Body of pancreas (tissue), 4 donors: ENCODE data around the gene RERG. TPM values are rescaled to one million over a fixed set of nuclear protein-coding genes. Genes with fewer than 3 reads are reported as not detected.

Experiments
- ATAC-seq: fragments of 150-250 bp; one replicate; pipeline ENCODE4 v1.9.1; 2016
- DNase-seq, 4 donors: peaks; one replicate each; pipeline ENCODE4 v3.0.0-alpha.2; 2019
- H3K27ac ChIP-seq, 4 donors: fragments of 200-600 bp; sonication (generic); 1 replicate in 3 of 4; 2 replicates in 1 of 4; pipeline versions ENCODE4 v1.5.1 to v1.6.1; 2016 to 2019; ENCODE audit warnings: mild to moderate bottlenecking in 1 of 4, mixed read lengths in 1 of 4, moderate library complexity in 1 of 4
- H3K27me3 ChIP-seq, 2 donors: fragments of 200-600 bp; sonication (generic); one replicate each; pipeline ENCODE4 v1.6.0; 2016; ENCODE audit warnings: mild to moderate bottlenecking in 1 of 2
- H3K36me3 ChIP-seq, 2 donors: fragments of 200-600 bp; sonication (generic); replicated peaks in 1 of 2; 2 replicates each; pipeline ENCODE4 v1.5.1; 2016; ENCODE audit warnings: low read depth in 2 of 2; ENCODE audit not compliant: insufficient read depth in 1 of 2
- H3K4me1 ChIP-seq: fragments of 200-600 bp; sonication (generic); one replicate; pipeline ENCODE4 v1.6.0; 2016
- H3K4me3 ChIP-seq, 2 donors: fragments of 200-600 bp; sonication (generic); 1 replicate in 1 of 2; 2 replicates in 1 of 2; pipeline ENCODE4 v1.5.1; 2016 to 2019
- H3K9me3 ChIP-seq, 3 donors: fragments of 200-600 bp; sonication (generic); 1 replicate in 2 of 3; 2 replicates in 1 of 3; pipeline ENCODE4 v1.5.1; 2016
- CTCF ChIP-seq, 7 experiments: fragments of 450-650 bp in 4 of 7; fragments of 200-600 bp in 3 of 7; sonication (generic) in 3 of 7; IDR thresholded peaks; one replicate each; pipeline ENCODE4 v1.5.1; 2016 to 2019; ENCODE audit warnings: antibody characterized with exemption in 7 of 7
- POLR2A ChIP-seq, 3 donors: fragments of 450-650 bp; IDR thresholded peaks; one replicate each; pipeline ENCODE4 v1.6.1; 2016; ENCODE audit warnings: antibody characterized with exemption in 3 of 3, mild to moderate bottlenecking in 2 of 3
- WGBS, 2 donors: methylation state at CpG; one replicate each; pipeline ENCODE4 v1.1.5; 2017; 5-methylcytosine and 5-hydroxymethylcytosine counted together
- intact Hi-C: fragments of 100-400 bp; cut with DNase I; formaldehyde crosslinking; loops from one replicate; pipeline ENCODE4 v1.15.1; 2023
- total RNA-seq, 2 donors: library from RNA; depleted of rRNA; stranded (reverse); fragments of >200 nt; gene quantifications; one replicate each; pipeline ENCODE4 v1.1.0, GENCODE V29; 2016

The RERG gene
- total RNA-seq, 2 donors from 2014 or later: 10.9 to 13.8 TPM

- no peaks in the 10 kb centered on the region for H3K4me1 ChIP-seq
- H3K27ac ChIP-seq: no peak overlapping the region
- TF ChIP-seq POLR2A (IDR thresholded peaks at IDR 0.05): no peak
- TF ChIP-seq CTCF (IDR thresholded peaks at IDR 0.05): no peak
- no peak for ATAC-seq
- no peaks in the 10 kb centered on the region for H3K36me3 ChIP-seq
- H3K27me3 ChIP-seq: no peaks in the 10 kb centered on the region
- no peaks in the 10 kb centered on the region for H3K9me3 ChIP-seq
- 64 to 73% methylated on average over 3 of the region's 3 CpGs for WGBS, 2 donors
- H3K4me3 ChIP-seq: no peak overlapping the region
- intact Hi-C loops: no loop called here
- peak in 1 of 4 donors; percentile 16 for DNase-seq
Measured at GRCh38 chr12:15131431-15131830, 89.8 kb downstream of the RERG start.

GRCh38 chr12:15130541-15130940 is 90.7 kb downstream of the RERG start:
- DNase-seq (no peak), ATAC-seq (no peak)
- Histone ChIP-seq H3K4me3 (no peak overlapping the region), H3K27me3 (no peaks in the 10 kb centered on the region), H3K27ac (no peak overlapping the region), H3K36me3 (no peaks in the 10 kb centered on the region), H3K4me1 (no peaks in the 10 kb centered on the region), H3K9me3 (no peaks in the 10 kb centered on the region)
- intact Hi-C loops: no loop called here
- no peak for TF ChIP-seq POLR2A (IDR thresholded peaks at IDR 0.05)
- TF ChIP-seq CTCF (IDR thresholded peaks at IDR 0.05): no peak

GRCh38 chr12:15123401-15123800 is 97.8 kb downstream of the RERG start:
- Histone ChIP-seq H3K36me3 (no peaks in the 10 kb centered on the region), H3K9me3 (no peaks in the 10 kb centered on the region), H3K27me3 (no peaks in the 10 kb centered on the region), H3K27ac (no peak overlapping the region), H3K4me3 (no peak overlapping the region), H3K4me1 (no peaks in the 10 kb centered on the region)
- no peak for TF ChIP-seq CTCF (IDR thresholded peaks at IDR 0.05)
- TF ChIP-seq POLR2A (IDR thresholded peaks at IDR 0.05): no peak
- DNase-seq (no peak), ATAC-seq (no peak)
- intact Hi-C loops: no loop called here

DNA sequence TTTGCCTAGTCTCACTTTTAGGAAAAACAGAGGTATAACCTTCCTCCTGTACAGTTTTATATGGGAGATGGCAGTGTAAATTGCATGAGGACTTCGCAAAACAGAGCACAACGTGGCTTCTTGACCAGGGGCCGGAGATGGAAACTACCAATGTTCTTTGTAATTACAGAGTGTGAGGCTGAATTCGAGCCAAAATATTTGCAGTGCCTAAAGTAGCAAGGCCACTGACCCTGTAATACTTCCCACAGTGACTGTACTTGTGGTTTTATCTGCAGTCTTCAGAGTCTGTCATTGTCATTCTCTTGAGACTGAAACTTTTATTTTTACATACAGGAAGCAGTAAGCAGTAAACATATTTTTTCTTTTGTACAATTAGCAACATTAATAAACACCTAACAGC is 98.9 kb downstream of the RERG start:
- no peak for ATAC-seq
- WGBS, 2 donors: 66 to 78% methylated on average over 4 of the region's 4 CpGs
- H3K27ac ChIP-seq: no peak overlapping the region
- no peaks in the 10 kb centered on the region for H3K27me3 ChIP-seq
- H3K9me3 ChIP-seq: no peaks in the 10 kb centered on the region
- no peaks in the 10 kb centered on the region for H3K36me3 ChIP-seq
- H3K4me1 ChIP-seq: no peaks in the 10 kb centered on the region
- intact Hi-C loops: no loop called here
- TF ChIP-seq POLR2A (IDR thresholded peaks at IDR 0.05) (no peak), CTCF (IDR thresholded peaks at IDR 0.05) (no peak)
- H3K4me3 ChIP-seq: no peak overlapping the region
- no peak for DNase-seq

- TF ChIP-seq POLR2A (IDR thresholded peaks at IDR 0.05): no peak
- TF ChIP-seq CTCF (IDR thresholded peaks at IDR 0.05): no peak
- no peaks in the 10 kb centered on the region for H3K4me1 ChIP-seq
- intact Hi-C loops: no loop called here
- no peak for ATAC-seq
- H3K4me3 ChIP-seq: no peak overlapping the region
- no peaks in the 10 kb centered on the region for H3K27me3 ChIP-seq
- 0 to 30% methylated on average over 1 of the region's 1 CpG for WGBS, 2 donors
- no peaks in the 10 kb centered on the region for H3K36me3 ChIP-seq
- no peaks in the 10 kb centered on the region for H3K9me3 ChIP-seq
- DNase-seq: no peak
- H3K27ac ChIP-seq: no peak overlapping the region
Measured at GRCh38 chr12:15118955-15119354, 102.3 kb downstream of the RERG start.
